Measurements from ENCODE around the gene PTPN5.
A peak's percentile ranks its signal among the peaks of the same experiment; 100 is the strongest.
"Not testable (repeated sequence)": the region's sequence is repeated elsewhere in the genome, so short reads cannot be mapped to it uniquely, and the experiment has no call there.

Gene PTPN5

DNA sequence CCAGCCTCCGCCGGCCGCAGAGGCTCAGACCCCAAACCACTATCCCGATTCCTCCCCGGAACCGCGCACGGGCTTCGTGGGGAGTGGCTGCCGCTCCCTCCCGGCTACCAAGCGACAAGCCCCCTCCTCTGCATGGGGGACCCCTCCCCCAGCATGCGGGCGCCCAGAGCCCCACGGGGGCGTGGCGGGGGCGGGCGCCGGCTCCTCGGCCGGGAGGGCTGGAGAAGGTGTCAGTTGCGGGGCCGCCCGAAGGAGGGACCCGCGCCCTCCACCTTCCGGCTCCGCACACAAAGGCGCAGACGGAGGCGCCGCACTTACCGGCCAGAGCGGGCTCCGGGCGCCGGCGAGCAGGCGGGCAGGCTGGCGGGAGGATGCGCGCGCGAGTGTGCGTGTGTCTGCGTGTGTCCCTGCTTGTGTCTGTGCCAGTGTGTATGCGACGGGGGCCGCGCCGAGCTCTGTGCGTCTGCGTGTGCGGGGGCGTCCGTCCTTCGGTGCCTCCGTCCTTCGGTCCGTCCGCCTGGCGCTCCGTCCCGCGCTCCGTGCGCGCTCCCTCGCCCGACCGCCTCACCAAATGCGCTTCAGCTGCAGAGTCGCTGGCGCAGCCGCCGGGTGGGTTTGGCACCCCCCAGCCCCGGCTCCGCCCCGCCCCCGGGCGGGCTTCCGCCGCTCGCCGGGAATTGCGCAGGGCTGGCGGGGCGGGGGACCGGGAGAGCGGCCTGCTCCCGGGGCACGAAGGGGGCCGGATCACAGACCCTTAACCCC lies at the start of gene PTPN5:
Gene PTPN5, minus strand, starts transcription at position 592 of the 762 bp plus-strand sequence. CDS start 19,840 bp downstream, outside the sequence.
- DNase-seq = no peak

DNA sequence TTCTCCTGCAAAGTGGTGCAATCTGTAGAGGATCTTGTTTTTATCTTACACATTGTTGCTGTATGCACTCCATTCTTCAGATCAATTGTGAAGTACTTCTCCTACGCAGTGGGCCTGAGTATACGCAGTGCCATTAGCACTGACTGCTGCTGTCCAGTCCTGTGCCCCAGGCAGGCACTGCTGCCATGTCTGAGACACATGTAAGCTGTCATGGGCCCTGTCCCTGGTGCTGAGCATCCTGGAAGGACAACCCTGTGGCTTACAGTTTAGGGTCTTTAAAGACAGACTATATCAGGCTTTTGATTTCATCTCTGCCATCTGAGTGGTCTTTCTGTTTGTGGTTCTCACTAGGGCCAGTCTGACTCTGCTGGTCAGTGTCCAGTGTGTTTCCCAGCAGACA lies 44.8 kb upstream of the PTPN5 start:
- no peak for DNase-seq

DNA sequence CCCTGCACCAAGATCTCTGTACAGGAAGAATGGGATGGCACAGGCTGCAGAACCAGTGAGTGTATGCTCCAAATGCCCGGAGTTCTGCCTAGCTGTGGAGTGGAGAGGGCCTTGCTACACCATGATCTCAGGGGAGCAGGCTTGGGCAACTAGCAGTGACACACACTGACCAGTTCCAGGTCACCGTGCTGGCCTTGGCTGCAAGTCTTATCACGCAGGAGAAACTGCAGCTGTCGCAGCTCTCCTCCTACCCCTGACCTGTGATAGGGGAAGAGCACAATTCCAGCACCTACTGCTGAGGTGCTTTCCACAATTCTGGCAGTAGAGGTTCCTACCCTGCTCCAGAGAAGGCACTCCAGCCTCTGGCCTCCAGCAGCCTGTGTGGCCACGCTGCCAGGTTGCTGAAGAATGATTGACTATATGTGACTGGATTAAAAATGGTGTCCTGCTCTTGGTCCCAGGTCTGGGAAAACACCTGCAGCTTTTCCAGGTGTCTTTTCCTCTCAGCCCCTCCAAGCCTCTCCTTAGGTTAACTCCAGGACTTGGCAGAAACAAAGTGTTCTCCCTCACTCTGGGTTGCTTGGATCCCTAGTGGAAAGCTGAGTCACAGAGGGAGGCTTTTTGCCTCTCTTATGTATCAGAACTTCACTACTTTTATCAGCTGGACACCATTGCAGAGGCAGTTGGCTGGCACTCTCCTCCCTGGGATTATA lies 43.3 kb upstream of the PTPN5 start:
- DNase-seq = no peak

DNA sequence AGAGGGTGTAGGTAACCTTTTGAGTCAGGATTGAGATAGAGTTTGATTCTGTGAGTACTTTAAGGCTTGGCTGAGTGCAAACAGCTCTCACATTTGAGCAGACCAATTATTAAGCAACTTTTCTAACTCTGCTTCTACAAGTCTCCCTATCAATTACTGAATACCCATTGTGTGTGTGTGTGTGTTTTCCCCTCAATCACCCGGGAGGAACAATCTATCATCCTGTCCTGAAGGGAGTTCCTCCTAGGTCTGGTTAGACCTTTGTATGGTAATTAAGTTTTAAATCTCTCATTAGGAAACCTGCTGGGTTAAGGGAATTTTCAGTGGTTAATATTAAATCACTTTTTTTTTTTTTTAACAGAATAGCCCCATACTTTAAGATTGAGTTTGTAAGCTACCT lies 28.6 kb upstream of the PTPN5 start:
- not testable (repeated sequence) for DNase-seq

DNA sequence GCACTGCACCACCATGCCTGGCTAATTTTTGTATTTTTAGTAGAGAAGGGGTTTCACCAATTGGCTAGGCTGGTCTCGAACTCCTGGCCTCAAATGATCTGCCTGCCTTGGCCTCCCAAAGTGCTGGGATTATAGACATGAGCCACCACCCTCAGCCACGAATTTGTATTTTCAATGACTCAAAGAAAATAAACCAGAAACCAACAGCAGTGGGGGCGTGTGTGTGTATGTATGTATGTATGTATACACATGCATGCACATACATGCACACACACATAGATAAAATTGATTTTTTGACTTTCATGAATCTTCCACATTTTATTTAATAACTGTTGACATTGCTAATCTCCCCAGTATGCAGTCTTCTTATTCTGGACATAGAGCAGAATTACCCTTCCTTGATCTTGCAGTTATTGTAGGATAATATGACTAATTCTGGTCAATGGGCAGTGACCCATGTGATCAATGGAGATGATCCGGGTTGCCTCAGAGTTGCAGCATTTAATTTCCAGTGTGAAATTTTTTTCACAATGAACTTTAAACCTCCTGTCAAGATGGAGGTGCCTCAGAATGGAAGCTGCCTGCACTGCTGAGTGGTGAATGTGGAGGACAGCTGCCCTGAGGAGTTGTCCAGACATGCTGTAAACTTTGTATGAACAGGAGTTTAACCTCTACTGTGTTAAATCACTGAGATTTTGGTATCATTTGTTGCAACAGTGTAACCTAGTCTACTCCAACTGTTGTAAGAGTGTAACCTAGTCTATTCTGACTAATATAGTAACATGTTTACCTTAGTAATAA lies 12.8 kb upstream of the PTPN5 start:
- no peak for DNase-seq

DNA sequence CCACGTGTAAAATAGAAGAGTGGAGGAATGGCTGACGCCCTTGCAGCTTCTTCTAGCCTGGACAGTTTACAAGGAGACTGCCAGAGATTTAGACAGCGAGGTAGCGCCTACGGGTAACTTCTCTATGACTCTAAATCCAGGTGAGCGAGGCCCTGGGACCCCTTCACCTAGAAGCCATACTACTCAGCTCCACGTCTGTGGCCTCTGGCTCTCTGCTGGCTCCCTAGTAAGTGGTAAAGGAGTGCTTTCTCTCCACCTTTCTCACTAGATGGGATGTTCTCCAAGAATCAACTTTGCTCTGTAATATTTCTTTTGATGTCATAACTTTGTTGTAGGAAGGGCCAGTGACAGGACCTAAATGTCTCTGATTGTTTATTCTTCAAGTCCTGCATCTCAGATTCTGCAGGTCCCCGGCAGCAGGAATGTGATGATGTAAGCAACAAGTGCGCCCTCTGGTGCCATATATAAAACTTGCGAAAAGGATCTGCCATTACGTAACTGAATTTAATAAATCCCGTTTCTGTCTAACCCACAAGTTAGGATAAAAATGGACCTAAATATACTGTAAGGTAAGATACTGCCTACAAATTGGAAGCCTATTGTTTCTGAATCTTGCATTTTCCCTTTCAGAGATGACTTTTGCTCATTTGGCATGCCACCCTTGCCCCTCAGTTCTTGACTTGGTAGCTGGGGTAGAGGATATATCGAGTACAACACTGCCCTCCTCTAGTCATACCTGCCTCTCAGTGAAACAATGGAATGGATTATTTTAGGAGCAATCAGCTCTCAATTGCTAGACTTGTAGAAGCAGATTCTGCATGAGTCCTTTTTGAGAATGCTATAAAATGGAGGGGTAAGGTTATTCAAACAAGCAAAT lies 11.0 kb upstream of the PTPN5 start:
- no peak for DNase-seq

DNA sequence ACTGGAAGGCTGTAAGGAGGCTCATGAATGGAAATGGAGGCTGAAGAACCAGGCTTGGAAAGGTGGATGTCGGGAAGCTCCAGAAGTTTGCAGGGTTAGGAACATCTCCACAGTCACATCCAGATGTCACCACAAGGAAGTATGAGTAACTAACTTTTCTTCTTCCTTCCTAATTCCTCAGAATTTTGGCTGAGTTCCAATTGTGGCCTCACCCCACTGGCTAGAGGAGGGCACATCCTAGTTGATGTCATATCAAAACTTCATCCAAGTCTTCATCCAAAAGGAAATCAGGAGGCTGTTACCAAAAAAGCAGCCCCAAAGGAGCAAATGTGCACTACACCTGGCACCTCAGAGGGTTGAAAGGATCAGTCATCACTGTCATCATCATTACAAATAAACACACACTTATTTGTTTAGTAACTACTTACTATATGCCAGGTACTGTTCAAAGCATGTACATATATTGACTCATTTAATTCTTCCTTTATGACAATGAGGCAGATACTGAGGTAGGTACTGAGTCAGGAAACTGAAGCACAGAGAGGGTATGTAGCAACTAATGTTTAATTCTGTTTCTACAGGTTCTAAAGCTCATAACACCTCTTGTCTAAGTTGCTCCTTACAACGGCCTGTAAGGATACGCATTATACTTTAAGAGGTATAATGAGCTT lies 7.3 kb upstream of the PTPN5 start:
- no peak for DNase-seq

DNA sequence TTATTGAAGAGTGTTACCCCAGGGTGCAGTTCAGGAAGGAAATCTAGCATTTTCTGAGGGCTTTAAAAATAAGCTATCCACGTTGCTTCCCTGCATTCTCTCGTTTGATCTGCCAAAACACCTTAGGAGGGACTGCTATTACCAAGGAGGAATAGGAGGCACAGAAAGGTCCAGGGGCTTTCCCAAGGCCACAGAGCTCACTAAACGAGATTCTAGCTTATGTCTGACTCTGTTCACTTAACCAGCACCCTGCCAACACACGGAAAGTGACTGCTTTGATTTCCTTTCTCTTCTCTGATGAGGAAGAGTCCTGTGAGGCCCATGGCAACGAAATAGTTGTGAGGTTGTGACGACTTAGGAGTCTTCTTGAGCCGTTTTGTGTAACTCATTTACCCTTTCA lies 3.4 kb upstream of the PTPN5 start:
- DNase-seq = no peak

DNA sequence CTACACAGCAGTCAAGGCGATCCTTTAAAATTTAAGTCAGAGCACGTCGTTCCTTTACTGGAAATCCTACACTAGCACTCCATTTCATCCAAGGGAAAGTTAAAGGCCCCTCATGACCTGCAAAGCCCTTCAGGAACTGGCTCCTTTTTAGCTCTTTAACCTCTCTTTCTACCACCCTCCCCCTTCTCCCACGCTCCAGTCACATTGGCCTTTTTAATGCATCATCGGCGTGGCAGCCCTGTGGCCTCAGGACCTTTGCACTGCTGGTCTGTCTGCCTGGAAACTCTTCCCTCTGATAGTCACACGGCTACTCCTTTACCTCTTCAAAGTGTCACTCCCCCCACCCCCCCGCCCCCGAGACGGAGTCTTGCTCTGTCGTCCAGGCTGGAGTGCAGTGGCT lies 1.2 kb upstream of the PTPN5 start:
- DNase-seq = no peak

DNA sequence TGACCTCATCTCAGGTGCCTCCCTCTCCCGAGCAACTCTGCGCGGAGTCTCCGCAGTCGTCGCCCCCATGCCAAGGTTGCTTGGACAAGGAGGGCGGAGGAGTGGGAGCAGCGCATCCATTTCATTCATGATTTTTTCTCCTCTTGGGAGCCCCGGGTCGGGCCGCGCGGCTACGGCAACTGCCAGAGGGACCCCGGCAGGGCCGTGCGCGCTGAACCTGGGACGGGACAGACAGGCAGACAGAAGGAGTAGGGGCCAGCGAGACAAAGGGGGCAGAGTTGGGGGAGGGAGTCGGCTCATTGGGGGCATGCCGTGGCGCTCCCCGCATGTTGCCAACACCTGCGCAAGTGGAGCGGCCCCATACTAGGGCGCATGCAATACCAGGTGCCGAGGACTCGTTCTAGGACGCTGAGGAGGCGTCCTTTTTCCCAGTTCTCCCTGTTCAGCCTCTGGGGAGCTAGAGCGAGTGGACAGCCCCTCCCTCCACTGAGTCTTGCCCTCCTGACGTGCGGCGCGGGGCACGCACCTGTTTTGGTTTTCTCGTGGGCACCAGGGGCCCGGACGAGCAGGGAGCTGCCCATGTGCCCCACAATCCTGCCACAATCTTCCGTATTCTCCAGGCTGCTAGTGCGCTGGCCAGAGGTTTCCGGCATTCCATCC lies 501 bp upstream of the PTPN5 start:
- no peak for DNase-seq

DNA sequence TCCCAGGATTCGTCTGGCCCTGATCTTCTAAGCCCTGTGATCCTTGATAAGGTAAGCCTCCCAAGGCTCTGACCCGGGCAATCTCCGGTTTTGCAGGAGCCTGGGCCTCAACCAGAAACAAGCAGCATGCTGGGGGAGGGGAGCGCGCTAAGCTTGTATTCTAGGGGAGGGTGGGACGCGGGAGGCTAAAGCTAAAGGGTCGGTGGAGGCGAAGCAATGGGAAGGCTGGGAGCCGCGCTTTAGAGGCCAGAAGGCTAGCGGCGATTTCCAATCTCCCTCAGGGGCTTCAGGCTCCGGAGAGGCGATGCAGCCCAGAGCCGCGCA lies 753 bp downstream of the PTPN5 start:
- no peak for DNase-seq

DNA sequence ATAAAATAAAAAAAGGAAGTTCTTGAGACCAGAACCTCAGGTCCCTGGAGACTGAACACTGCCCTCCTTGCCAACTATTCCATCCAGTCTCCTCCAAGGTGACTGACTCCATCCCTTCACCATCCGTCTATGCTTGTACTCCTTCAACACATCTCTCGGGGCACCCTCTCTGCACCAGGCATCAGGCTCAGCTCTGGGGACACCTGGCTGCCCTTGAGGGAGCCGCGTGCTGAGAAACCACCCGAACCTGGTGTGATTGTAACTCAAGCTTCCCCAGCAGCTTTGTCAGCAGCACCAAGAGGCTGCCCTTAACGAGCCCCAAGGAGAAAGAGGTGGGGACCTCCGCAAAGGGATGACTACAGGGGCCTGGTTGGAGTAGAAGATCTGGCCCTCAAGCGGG lies 1.7 kb downstream of the PTPN5 start:
- DNase-seq = no peak

DNA sequence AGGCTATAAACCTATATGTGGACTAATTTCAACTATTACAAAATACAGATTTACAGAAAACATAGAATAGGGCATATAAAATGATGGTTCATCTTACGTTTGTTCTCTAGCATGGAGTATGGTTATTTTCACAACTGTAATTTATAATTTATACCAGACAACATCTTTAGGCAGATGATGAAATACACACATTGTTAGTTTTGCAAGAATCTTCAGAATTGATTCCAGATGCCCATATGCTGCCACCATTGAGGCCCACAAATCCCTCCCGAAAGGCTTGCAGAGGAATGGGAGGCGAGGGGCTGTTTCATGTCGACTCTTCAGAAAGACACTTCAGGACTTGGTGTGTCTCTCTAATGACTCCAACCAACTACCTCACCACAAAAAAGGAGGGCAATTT lies 6.2 kb downstream of the PTPN5 start:
- no peak for DNase-seq

DNA sequence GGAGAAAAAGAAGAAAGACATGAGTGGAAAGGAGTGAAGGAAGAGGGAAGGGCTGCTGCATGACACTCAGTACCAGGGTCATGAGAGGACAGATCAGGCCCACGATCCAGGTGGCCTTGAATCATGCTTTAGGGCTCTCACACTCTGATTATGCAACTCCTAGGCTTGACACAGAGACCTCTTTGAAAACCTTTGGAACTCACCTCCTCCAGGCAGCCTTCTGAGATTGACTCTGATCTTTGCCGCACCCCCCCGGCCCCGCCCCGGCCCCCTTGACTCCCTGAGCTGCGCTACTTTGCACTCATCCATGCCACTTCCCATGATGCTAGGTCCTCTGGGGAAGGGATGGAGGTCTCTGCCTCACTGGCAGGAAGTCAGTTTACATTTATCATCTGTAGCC lies 10.7 kb downstream of the PTPN5 start:
- no peak for DNase-seq

DNA sequence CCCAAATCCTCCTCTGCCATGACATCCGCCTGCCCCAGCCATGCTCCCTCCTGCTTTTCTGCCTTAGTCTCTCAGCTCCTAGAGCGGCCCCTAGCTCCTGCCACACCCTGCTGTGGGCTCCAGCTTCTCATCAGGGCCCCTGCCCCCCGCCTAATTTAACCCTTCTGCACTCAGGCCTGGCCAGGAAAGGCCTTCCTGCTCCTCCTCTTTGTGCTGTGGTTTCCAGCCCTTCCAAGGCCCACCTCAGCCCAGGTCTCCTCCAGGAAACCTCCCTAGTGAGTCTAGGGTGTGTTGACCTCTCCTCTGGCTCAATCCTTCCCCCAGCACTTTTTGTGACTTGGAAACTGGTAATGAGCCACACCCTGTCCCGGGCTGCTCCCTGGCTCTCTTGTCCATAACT lies 11.3 kb downstream of the PTPN5 start:
- no peak for DNase-seq

DNA sequence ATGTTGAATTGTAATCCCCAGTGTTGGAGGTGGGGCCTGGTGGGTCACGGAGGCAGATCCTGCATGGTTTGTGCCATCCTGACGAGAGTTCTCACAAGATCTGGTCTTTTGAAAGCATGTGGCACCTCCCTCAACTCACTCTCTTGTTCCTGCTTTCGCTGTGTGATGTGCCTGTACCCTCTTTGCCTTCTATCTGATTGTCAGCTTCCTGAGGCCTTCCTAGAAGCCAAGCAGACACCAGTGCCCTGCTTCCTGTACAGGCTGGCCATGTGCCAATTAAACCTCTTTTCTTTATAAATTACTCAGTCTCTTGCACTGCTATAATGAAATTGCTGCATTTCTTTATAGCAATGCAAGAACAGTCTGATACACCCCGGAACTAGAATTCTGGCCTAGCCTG lies 13.1 kb downstream of the PTPN5 start:
- DNase-seq = no peak

DNA sequence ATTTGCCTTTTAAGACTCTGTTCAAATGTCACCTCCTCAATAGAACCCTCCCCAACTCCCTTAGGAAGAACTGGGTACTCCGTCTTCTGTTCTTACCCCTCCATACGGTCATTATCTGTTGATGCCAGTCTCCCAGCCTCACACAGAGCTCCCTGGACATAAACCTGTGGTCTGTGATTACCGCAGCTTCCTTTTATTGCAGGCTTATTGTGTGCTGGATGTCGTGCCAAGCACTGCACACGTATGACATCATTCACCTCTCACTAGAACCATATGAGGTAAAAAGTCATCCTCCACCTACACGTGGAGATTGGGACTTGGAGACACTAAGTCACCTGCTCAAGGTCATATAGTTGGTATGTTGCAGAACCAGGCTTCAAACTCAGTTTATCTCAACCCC lies 15.3 kb downstream of the PTPN5 start:
- DNase-seq = no peak

DNA sequence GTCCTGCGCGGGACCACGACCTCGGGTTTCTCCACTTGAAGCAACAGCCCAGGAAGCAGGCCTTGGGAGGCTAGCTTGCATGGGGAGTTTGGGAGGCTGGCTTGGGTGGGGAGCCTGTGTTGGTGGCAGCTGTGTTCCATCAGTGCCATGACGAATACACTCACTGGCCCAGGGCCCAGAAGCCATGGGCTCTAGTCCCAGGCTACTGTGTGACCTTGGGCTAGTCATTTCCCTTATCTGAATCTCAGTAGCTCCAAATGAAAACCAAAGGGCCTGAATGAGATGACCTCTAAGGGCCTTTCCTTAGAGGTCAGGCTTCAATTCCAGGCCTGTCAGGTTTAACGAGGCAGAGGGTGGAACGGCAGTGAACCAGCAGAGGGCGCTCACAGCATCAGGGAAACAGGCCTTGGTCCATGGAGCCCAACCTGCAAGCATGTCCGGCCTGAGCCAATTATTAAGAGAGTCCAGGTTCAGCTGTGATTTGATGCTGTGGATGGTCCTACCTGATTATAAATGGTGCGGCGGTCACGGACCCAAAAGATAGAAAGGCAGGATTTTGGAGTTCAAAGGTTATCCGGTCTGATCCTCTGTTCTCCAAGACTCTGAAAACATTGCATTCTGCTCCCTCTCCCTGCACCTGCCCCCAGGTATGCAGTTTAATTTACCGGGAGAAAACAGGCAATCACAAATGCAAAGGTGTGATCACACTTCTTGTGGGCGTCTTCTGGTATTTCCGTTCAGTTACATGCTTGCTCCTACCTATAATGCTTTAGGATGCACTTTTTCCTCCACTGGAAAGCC lies 15.9 kb downstream of the PTPN5 start:
- DNase-seq = peak; percentile 12

DNA sequence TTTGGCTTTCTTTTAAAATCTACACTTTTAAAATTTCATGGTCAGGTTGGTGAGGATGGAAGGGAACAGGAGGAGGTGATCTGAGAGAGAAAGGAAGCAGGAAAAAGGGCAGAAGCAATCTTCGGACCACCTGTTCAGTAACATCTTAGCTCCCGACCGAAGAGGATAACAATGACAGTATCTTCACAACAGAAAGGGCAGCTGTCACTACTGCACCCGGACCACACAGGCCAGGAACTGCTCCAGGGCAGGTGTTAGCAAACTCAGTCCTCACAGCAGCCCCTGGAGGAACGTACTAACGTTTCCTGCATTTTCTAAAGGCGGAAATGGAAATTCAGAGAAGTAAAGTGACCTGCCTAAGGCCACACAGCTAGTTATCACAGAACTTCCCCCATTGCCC lies 16.8 kb downstream of the PTPN5 start:
- DNase-seq = no peak

DNA sequence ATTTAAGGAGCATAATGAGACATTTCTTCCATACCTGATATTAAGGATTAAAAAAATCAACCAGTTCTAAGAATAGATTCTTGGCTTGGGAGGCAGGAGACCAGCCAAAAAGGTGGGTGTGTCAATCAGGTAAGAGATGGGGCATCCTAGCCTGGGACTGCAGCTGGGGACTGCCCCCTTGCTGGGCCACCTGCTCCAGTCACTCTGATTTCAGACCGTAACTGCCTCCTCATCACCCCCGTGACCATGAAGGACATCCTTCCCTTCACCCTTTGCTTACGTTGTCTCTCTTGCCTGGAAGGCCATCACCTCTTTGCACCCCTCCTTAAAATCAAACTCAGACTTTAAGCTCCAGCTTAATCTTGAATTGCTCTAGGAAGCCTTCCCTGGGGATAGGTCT lies 17.9 kb downstream of the PTPN5 start:
- no peak for DNase-seq

DNA sequence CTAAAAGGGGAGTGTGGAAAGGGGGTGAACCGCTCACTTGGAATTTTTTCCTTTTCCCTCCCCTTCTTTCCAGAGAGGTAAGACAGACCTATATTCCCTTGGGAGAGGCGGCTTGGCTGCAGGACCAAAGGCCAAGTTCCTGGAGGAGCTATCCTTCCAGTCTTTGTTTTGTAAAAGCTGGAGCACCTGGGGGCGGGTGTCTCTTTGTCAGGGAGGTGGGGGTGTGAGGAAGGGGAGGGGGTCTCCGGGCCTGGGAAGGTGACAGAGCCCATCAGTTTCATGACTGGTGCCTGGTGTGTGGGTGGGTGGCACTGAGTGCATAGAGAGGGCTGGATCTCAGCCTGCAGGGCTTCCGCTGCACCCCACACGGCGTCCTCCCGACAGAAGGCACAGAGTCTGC lies 18.5 kb downstream of the PTPN5 start:
- DNase-seq = no peak
